Heart left ventricle (tissue), 13 donors: ENCODE measurements around the gene PIM3.

Experiments
- CTCF ChIP-seq, 12 donors: fragments of 200-600 bp; sonication (generic) in 4 of 12; IDR thresholded peaks; one replicate each; pipeline versions ENCODE4 v1.5.0 to v1.8.0; 2018 to 2022; ENCODE audit warnings: antibody characterized with exemption in 12 of 12, mild to moderate bottlenecking in 5 of 12
- POLR2A ChIP-seq, 2 donors: fragments of 450-650 bp; IDR thresholded peaks; one replicate each; pipeline ENCODE4 v1.6.1; 2017; ENCODE audit warnings: antibody characterized with exemption in 2 of 2, mild to moderate bottlenecking in 2 of 2, moderate library complexity in 2 of 2
- donor health status: ischemic (EF 13 %, LVEDD 7.1; RV severe dilation, severe dysfunction).
- donor health status: DM: no; HTN: yes; CAD: no.
- donor health status: DM: no; HTN: no; CAD: no.
- donor health status: ischemic (EF 25% LVEDD 6.9; RV normal size, moderate dysfunction).
- donor health status: ischemic (EF 25% LVEDD 5.7; RV mildly dilated, moderate dysfunction).
- donor health status: ischemic (EF 35%, LVEDD 5.7; RV mildly dilated, moderate dysfunction).
- donor health status: nonischemic (EF 11% LVEDD 7.7; RV severe dilation, severe dysfunction).
- donor health status: DM: yes; HTN: yes; CAD: no.
- donor health status: PGD.
- donor health status: ischemic (EF 29% LVEDD 5.4; RV normal size, mild dysfunction).
- donor health status: nonischemic (EF 23%, LVEDD 6.1; RV moderate dilation, normal function).

DNA sequence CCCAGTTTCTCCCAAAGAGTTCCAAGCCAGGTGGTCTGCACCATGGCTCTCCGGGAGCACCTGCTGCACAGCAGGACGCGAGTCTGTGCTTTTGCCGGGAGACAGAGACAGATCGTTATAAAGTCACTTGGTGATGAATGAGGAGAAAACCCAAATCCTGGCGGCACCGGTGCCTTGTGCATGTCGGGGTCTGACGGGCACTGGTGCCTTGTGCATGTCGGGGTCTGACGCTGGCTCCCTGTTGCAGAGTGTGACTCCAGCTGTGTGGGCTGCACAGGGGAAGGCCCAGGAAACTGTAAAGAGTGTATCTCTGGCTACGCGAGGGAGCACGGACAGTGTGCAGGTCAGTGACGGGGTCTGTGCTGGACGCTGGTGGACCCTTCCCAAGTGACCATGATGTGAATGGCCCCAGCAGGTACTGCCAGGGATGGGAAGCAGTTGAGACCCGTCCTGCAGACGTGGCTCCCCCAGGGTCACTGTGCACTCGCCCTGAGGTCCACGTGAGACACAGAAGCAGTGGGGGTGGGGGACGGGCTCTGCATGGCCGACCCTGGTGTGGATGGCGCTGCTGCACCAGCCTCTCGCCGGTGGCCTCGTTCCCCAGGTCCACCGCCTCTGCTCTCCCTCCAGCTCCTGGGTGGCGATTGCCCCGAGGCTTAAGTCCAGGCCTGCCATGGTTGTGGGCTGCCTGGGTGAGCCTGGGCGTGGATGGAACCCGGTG is 36.3 kb upstream of the PIM3 start:
- TF ChIP-seq CTCF (IDR thresholded peaks at IDR 0.05) (no peak), POLR2A (IDR thresholded peaks at IDR 0.05) (no peak)
